OCI-LY1 (cell line): ENCODE measurements around the gene NOP56.

Experiments used
- EZH2 ChIP-seq: fragments of 200-600 bp; sonication (generic), shearing (Covaris generic); IDR thresholded peaks from 2 replicates; pipeline ENCODE4 v1.8.0; 2017; ENCODE audit warnings: borderline replicate concordance, mixed run types, mild to moderate bottlenecking, antibody characterized with exemption, low read length, moderate library complexity, mixed read lengths
- TF ChIP-seq, protein P1 (sequence below): fragments of 200-600 bp; sonication (generic), shearing (Covaris generic); IDR thresholded peaks from 2 replicates; pipeline ENCODE4 v1.5.1; 2017; ENCODE audit warnings: mild to moderate bottlenecking, antibody characterized with exemption, low read length, moderate library complexity, mixed read lengths

DNA sequence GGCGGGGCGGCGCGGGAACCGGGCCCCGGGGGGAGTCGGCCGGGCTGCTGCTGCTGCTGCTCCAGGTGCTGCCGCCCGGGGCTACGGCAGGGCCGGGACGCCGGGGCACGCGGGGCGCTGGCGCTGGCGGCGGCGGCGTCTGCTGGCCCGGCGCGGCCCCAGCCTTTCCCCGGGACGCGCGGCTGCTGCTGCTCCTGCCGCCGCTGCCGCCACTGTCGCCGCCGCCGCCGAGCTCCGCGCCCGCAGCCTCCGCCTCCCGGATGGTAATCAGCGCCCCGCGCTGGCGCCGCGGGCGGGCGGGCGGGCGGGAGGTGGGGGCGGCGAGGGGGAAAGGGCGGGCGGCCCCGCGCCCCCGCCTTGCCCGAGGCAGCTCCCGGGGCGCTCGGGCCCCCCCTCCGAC is 40.5 kb downstream of the NOP56 start:
- TF ChIP-seq, protein P1, sequence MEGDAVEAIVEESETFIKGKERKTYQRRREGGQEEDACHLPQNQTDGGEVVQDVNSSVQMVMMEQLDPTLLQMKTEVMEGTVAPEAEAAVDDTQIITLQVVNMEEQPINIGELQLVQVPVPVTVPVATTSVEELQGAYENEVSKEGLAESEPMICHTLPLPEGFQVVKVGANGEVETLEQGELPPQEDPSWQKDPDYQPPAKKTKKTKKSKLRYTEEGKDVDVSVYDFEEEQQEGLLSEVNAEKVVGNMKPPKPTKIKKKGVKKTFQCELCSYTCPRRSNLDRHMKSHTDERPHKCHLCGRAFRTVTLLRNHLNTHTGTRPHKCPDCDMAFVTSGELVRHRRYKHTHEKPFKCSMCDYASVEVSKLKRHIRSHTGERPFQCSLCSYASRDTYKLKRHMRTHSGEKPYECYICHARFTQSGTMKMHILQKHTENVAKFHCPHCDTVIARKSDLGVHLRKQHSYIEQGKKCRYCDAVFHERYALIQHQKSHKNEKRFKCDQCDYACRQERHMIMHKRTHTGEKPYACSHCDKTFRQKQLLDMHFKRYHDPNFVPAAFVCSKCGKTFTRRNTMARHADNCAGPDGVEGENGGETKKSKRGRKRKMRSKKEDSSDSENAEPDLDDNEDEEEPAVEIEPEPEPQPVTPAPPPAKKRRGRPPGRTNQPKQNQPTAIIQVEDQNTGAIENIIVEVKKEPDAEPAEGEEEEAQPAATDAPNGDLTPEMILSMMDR: no peak
- no peak for TF ChIP-seq EZH2
